ENCODE measurements around the gene IFI44.

DNA sequence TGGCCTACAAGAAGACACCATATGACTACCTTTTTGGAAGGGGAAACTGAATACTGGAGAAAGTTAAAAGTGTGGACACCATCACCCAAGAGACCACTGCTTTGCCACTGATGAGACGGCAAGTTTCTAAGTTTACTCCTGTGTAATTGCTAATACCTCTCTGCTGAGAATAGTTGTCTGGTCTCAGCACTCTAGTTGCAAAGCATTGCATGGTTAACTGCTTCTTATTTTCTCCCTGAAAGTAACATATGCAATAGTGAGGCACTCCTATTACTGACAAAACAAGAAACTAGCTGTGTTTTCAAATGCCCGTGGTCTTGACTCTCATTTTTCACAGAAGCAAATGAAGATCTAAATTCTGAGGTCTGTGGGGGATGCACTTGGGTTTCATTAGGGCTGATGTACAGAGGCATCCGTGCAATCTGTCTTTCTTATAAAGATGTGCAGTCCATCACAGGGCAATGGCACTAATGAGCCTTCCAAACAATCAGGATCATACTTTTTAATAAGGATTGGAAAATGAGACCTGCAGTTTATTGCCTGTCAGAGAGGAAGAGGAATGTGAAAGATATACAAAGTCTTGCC is 62.9 kb downstream of the IFI44 start:
- TF ChIP-seq, protein P1, sequence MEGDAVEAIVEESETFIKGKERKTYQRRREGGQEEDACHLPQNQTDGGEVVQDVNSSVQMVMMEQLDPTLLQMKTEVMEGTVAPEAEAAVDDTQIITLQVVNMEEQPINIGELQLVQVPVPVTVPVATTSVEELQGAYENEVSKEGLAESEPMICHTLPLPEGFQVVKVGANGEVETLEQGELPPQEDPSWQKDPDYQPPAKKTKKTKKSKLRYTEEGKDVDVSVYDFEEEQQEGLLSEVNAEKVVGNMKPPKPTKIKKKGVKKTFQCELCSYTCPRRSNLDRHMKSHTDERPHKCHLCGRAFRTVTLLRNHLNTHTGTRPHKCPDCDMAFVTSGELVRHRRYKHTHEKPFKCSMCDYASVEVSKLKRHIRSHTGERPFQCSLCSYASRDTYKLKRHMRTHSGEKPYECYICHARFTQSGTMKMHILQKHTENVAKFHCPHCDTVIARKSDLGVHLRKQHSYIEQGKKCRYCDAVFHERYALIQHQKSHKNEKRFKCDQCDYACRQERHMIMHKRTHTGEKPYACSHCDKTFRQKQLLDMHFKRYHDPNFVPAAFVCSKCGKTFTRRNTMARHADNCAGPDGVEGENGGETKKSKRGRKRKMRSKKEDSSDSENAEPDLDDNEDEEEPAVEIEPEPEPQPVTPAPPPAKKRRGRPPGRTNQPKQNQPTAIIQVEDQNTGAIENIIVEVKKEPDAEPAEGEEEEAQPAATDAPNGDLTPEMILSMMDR (conservative IDR thresholded peaks at IDR 0.05; ENCODE audit: low read length): no peak
- TF ChIP-seq EZH2phosphoT487 (IDR thresholded peaks at IDR 0.05; ENCODE audit: borderline replicate concordance, low read depth, low read length): no peak

Measured in OCI-LY7 (cell line).